ENCODE data around the gene PRPF6. TPM values are rescaled to one million over a fixed set of nuclear protein-coding genes. Genes with fewer than 3 reads are reported as not detected.

Gene PRPF6
- total and polyA plus RNA-seq, 8 donors: 49.8 to 85.4 (median 80.3) TPM

GRCh38 chr20:64079273-64080012, 98.5 kb downstream of the PRPF6 start, which contains the start of gene RGS19:
RGS19 (minus strand) TSS chr20:64079518; CDS start chr20:64076886, 2,632 bp downstream.
- Histone ChIP-seq H3K4me3 (peak within 1 kb of the TSS; percentile 69 to 92), H3K27me3 (peaks cover 8 to 17% of the 10 kb centered on the region in 2 donors), H3K4me1 (peaks cover 22 to 64% of the 10 kb centered on the region in 2 donors), H3K9me3 (no peaks in the 10 kb centered on the region), H3K36me3 (peaks cover 0 to 18% of the 10 kb centered on the region in 2 donors), H3K27ac (peak within 1 kb of the TSS; percentile 72 to 93)
- DNase-seq (peak; percentile 65 to 96 (median 88)), ATAC-seq (peak; percentile 66)
- TF ChIP-seq CTCF (IDR thresholded peaks at IDR 0.05): peak in 1 of 2 donors; percentile 7
- intact Hi-C loops (cut with DNase I): no loop called here

- peaks cover 0 to 10% of the 10 kb centered on the region in 2 donors for H3K36me3 ChIP-seq
- peaks cover 15 to 25% of the 10 kb centered on the region in 2 donors for H3K27me3 ChIP-seq
- peak within 1 kb of the TSS; percentile 69 to 92 for H3K4me3 ChIP-seq
- intact Hi-C loops (cut with DNase I): no loop called here
- H3K4me1 ChIP-seq: peaks cover 22 to 66% of the 10 kb centered on the region in 2 donors
- DNase-seq: peak in 1 of 4 donors; percentile 96
- peak within 1 kb of the TSS; percentile 72 to 93 for H3K27ac ChIP-seq
- no peaks in the 10 kb centered on the region for H3K9me3 ChIP-seq
- TF ChIP-seq CTCF (IDR thresholded peaks at IDR 0.05): no peak
- peak; percentile 0 for ATAC-seq
Measured at GRCh38 chr20:64080013-64080812, 99.3 kb downstream of the PRPF6 start, which contains the start of gene OPRL1. OPRL1 (plus strand) TSS chr20:64080082; CDS start chr20:64092721, 12,639 bp downstream.

GRCh38 chr20:64080813-64081623, 100.1 kb downstream of the PRPF6 start:
- Histone ChIP-seq H3K27ac (peak overlapping the region in 1 of 2 donors; percentile 93), H3K27me3 (peaks cover 21 to 33% of the 10 kb centered on the region in 2 donors), H3K4me3 (peak overlapping the region in 1 of 2 donors; percentile 92), H3K9me3 (no peaks in the 10 kb centered on the region), H3K4me1 (peaks cover 22 to 65% of the 10 kb centered on the region in 2 donors), H3K36me3 (peaks cover 0 to 5% of the 10 kb centered on the region in 2 donors)
- intact Hi-C loops (cut with DNase I): no loop called here
- ATAC-seq (no peak), DNase-seq (peak in 1 of 4 donors; percentile 75)
- no peak for TF ChIP-seq CTCF (IDR thresholded peaks at IDR 0.05)

GRCh38 chr20:64081624-64081964, 100.7 kb downstream of the PRPF6 start:
- Histone ChIP-seq H3K9me3 (peaks cover 0 to under 1% of the 10 kb centered on the region in 2 donors), H3K36me3 (no peaks in the 10 kb centered on the region), H3K4me3 (no peak overlapping the region), H3K27ac (no peak overlapping the region), H3K4me1 (peaks cover 22 to 59% of the 10 kb centered on the region in 2 donors), H3K27me3 (peaks cover 21 to 39% of the 10 kb centered on the region in 2 donors)
- TF ChIP-seq CTCF (IDR thresholded peaks at IDR 0.05): no peak
- DNase-seq (no peak), ATAC-seq (no peak)
- intact Hi-C loops (cut with DNase I): no loop called here
